Stimulated activated CD8-positive, alpha-beta memory T cell treated with anti-CD3 and anti-CD28 coated beads, Interleukin-2, amount 100 ng/mL, for 48 hours (primary cell): Measurements from ENCODE around the gene TSPAN14.

Experiments used
- DNase-seq, 2 donors: peaks; one replicate each; pipeline ENCODE4 v3.0.0-alpha.2; 2020; ENCODE audit warnings: low read depth in 2 of 2

Gene TSPAN14

DNA sequence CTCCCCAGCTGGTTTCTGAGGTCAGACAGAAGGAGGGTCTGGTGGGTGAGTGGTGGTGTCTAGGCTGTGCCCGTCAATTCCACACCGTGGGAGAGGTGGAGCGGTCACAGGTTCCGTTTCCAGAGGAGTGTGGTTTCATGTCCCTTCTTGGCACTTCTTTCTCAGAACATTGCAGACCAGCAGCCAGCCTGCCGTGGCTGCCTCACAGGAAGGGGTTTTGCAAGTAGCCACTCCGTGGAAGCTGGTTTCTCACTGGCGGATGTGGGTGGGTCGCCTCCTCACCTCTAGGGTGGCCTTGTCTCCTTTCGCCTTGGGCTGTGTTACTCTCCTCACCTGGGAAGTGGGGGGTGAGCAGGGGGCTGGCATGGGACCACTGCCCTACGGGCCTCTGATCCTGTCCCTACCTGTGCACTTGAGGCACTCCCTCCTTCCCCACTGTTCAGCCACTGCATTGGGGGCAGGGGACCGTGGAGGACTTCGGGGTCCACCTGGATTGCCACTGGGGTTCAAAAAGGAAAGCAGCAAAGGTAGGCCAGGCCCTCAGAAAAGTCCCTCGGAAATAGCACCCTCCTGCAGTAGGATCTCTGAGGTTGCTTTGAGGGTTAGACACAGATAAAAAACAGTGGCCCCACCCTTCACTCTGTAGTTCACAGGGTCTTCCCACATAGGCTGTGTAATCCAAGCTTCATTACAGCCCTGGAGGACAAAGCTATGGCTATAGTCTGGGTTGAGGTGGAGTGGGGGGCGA lies 33.9 kb downstream of the TSPAN14 start:
- DNase-seq: peak in 1 of 2 donors; percentile 47

DNA sequence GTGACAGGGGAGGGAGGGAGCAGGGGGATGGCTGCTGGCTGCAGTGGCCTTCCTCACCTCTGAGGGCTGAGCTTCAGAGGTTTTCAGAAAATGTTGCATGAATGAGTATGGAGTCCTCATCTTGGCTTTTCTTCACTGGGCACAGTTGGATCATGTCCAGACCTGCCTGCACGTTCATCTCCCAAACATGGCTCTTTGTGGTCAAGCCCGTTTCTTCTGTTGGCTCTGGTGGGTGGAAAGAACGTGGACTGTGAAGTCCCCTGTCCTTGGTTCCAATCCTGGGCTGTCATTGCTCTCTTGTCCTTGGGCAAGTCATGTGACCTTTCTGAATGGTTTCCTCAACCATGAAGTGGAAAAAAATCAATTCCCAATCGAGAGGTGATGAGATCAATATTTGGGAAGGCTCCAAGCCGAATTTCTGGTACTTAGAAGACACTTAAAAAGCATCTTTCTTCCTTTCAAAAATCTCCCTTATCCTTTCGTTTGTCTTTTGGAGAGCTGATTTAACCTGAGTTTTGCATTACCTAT lies 34.5 kb downstream of the TSPAN14 start:
- no peak for DNase-seq

DNA sequence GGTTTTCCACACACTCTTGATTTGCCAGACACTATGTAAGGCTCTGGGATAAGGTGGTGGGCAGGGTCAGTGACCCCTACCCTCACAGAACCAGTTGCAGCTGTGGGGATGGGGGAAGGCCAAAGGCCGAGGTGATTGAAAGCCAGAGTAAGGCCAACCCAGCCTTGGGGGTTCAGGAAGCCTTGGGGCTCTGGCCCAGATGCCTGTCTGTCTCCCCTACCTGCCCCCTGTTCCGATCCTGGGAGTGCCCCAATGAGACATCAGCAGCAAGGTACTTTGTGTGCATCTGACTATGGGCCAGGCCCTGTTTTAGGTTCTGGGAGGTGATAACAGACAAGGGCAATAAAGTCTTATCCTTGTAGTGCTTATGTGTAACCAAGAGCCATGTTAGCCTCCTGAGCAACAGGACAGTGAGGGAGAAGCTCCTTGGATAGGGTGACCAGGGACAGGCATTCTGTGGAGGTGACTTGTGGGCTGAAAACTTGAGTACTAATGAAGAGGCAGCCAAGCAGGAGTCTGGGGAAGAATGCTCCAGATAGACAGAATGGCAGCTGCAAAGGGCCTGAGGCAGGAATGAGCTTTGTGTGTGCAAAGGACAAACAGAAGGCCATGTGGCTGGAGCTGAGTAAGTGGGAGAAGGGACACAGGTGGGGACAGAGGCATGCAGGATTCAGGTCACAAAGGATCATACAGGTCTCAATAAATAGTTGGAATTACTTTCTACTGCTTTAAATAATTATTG lies 35.4 kb downstream of the TSPAN14 start:
- DNase-seq: no peak

DNA sequence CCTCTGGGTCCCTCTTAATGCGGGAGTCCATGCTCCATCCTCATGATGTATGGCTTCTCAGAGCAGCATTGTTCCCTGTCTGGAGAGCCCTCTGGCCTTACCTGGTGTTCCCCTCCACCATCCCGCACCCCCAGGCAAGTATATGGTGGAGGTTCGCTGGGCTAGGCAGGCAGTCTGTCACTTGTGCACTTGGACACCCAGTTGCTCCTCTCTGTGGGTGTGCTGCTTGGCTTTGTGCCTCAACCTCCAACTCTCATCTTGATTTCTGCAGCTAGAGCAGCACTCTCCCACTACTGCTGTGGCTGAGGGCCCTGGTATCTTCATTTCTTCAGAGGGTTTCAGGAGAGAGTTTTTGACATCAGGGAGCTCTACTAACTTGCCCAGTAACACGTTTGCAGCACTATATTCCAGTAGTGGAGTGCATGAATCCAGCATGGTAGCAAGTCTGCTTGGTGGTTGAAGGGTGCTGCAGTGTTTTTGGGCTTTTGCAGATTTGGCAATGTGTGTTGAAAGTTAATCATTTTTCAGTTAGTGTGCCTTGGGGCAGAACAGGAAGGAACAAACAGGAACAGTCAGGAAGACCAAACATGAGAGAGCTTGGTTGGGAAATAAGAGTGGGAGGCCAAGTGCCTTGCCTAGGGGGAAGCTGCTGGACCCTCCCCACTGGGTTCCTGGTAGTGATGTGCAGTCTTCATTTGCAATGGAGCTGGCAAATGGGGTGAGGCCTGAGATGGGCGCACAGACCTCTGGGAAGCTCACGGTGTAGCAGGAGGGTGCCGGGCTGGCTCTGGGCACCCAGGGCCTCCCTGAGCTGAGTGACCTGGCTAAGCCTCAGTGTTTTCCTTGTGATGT lies 37.4 kb downstream of the TSPAN14 start:
- DNase-seq: no peak

DNA sequence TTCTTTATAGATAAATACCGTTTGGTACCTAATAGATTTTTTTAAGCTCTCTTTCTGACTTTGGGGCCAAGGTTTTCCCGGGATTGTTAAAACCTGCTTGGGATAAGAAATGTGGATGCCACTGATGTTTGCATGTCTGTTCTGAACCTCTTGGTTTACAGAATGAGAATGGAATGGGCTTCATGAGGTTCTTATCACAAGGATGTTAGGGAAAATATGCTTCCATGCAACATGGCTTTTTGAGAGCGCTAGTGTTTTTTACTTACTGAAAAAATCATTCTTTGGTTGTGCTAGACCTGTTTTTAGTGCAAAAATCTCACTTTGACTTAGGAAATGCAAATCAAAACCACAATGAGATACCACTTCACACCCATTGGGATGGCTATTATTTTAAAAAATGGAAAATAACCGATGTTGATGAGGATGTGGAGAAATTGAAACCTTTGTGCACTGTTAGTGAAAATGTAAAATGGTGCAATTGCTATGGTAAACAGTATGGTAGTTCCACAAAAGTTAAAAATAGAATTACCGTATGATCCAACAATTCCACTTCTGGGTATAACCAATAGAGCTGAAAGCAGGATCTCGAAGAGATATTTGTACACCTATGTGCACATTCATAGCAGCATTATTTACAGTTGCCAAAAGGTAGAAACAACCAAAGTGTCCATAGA lies 38.9 kb downstream of the TSPAN14 start:
- no peak for DNase-seq

DNA sequence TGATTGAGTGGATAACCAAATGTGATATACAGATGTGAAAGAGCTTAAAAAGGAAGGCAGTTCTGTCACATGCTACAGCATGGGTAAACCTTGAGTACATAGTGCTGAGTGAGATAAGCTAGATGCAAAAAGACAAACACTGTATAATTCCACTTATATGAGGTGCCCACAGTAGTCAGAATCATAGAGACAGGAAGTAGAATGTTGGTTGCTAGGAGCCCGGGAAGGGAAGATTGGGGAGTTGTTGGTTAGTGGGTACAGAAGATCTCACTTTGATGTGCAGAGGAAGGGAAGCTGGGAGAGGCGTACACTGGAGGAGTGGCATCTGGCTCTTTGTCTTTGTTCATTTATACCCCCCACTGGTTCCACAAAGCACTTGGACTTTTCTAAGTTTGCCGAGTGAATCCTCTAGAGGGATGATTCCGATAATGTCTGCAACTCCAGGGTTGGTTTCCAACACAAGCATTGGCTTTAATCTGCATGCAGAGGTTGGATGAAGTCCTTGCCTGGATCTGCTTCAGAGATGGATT lies 39.5 kb downstream of the TSPAN14 start:
- DNase-seq: no peak

DNA sequence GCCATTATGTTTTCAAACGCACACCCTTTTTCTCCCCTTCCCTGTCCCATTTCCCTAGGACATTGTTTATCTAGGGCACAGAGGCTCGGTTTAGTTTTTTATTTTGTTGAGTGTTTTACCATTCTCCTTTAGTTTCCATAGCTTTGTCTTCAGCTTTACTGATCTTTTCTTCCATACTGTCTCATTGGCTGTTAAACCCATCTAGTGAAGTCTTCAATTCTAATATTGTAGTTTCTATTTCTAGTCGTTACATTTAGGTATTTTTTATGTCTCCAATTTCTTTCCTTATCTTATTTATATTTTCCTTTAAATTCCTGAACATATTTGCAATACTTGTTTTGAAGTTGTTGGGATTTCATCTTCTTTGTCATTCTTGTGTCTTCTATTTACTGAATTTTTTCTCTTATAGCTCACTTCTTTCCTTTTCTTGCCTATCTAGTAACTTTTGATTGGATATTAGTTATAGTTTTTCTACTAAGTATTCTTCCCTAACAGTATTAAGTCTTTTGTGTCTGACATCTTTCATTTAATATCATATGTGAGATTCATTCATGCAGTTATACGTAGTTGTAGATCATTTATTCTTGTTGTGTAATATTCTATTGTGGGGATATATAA lies 42.6 kb downstream of the TSPAN14 start:
- no peak for DNase-seq

DNA sequence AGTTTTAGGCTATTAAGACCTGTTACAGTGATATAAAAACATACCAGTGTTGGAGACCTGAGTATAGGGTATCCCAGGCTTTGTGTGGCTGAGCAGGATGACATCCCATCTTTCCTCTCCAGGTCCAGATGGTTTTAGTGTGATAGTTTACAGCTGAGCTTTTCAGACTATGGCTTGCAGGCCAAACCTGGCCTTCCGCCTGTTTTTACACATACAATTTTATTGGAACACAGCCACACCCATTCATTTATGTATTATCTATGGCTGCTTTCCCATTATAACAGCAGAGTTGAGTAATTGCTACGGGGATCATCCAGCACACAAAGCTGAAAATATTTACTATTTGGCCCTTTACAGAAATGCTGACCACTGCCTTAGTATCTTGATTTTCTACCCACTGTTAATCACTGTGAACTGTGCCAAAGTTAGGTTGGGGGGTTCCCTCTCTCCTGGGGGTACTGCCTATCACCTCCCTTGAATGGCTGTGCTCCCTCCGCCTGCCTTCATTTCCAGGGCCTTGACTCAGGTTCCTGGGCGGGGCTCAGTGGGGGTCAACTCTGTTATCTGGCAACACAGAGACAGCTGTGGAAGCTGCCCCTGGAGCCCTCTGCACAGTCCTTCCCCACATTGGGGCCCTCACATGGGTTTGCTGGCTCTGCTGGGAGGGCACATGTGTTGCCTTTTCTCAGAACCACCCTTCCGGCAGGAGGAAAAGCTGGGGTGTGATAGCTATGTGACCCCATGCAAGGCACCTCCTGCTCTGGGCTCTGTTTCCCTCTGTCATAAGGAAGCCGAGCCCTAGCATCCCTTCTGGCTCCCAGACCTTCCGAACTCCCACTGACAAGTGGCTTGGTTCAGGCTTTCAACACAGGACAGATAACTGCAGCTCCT lies 43.3 kb downstream of the TSPAN14 start:
- DNase-seq: no peak

DNA sequence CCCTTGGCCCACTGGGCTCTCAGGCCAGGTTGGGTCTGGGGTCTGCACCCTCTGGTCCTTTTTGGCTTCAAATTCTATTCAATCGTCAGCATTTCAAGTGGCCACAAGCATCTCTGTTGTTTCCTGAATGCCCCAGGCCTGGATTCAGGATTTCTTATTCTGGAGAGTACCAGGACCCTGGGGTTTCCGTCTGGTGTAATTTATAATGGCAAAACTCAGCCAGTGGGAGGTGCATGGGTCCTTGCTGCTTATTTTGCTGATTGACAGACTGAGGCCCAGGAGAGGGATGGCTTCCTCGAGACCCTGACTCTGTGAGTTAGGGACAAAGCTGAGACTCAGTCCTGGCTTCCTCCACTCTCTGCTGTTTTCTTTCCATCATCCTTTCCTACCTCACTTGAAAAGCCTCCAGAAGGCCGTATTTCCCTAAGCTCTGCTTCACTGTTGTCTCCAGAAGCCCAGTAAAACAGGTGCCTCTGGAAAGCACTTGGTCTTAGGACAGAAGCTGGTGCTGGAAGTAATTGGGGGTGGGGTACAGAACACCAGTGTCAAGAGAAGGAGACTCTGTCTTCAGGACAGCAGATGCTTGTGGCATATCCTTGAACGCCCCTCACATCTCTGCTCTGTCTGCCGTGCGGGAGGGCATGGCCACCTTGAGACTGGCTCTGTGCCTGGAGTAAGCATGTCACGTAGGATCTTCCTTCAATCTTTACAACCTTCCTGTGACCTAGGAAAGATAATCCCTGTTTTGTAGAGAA lies 44.1 kb downstream of the TSPAN14 start:
- no peak for DNase-seq

DNA sequence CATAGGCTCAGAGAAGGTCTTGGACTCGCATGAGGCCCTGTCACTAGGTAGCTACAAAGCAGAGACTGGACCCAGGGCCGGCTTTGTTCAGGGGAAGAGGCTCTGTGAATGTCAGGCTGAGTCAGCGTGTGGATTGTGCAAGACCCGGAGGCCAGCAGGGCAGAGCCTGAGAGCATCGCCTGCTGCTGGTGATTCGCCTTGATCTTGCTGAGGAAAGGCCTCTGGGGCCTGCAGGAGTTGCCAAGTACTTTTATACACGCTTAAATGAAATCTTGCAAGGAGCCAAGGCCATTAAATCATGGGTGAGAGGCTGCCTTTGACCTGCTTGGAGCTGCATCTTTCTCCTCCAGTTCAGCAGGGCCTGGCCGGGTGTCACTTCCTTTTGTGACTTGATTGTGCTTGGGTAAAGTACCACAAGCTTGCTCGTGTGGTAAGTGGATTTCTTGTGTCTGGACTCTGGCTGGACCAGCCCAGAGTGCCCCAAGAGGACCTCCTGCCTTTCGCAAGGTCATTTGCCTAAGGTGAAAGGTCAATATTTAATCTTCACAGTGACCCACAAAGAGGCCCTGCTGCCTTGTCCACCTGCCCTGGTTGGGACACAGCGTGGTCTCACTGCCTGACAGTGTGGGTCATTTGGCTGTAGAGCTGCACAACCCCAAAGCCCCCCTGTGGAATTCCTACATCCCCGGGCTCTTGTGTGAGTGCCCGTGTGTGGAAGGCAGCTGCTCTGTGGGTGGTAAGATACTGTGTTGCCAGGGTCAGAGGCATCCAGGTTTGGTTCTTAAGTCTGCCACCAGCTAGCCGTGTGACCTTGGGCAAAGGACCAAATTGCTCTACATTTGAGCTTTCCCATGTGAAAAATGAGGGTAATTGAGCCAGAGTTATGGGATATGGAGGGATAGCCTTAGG lies 45.0 kb downstream of the TSPAN14 start:
- peak; percentile 56 to 73 for DNase-seq

DNA sequence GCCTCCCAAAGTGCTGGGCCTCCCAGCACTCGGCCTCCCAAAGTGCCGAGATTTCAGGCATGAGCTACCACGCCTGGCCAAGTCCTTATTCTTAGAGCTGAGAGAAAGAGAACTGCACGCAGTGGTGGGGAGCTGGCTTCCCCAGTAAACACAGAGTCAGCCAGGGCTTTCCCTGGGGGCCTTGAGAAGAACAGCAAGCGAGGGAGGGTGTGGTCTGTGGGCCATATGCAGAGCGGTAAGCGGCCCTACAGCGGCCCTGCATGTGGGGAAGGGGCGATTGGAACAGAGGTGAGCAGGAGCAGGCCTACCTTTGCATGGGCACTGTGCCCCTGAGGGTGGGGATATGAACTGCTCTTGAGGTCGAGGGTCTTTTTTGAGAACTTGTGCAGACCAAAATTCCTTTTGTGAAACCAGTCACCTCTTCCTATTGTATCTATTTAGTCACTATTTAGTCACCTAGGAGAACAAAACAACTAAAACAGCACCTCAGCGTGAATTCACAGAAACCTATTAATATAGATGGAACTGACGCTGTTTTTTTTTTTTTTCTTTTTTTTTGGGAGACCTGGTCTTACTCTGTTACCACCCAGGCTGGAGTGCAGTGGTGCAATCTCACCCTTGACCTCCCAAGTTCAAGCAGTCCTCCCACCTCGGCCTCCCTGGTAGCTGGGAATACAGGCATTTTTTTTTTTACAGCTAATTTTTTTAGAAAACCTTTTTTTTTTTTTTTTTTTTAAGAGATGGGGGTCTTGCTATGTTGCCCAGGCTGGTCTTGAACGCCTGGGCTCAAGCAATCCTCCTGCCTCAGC lies 46.7 kb downstream of the TSPAN14 start:
- peak in 1 of 2 donors; percentile 48 for DNase-seq

DNA sequence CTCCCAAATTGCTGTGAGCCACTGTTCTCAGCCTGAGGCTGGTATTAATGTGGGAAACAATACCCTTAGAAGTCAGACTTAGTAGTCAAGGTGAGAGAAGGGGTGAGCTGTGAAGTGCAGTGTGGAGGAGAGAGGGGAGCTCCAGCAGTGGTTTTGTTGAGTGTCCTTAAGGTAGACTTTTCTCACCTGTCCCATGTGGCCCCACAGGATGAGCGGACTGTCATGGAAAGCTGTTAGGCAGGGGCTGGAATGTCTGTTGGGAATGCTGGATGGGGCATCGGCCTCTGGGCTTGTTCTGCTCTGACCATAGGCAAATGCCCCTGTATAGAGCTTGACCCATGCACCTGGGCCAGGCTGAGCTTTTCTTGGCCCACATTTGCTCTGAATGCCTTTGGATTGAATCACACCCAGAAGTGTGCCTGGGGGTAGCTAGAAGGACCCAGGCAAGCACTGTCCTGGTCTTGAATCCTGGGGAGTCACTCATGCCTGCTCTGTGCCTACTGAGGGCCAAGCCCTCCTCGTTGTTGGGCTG lies 47.3 kb downstream of the TSPAN14 start:
- no peak for DNase-seq

DNA sequence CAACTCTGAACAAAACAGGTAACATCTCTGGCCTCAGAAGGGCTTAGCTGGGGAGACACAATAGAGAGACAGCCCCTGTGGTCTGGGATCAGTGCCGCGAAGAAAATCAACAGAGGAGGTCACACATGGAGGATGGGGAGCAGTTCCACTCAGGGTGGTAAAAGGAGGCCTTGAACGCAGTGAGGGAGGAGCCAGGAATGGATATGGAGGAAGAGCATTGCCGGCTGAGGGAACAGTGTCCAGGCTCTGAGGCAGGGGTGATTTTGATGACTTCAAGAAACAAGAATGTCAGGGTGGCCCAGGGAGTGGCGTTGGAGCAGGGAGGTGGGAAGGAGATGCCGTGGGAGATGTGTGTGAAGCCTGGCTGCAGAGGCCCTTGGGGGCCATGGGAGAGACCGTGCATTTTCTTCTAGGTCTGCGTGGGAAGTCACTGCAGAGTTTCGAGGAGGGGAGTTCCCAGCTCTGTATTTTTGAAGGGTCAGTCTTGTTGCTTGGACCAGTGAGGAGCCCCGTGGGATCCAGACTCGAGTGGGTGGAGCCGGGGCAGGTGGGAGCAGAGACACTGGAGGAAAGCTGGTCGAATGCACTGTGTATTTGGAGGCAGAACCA lies 47.9 kb downstream of the TSPAN14 start:
- no peak for DNase-seq

DNA sequence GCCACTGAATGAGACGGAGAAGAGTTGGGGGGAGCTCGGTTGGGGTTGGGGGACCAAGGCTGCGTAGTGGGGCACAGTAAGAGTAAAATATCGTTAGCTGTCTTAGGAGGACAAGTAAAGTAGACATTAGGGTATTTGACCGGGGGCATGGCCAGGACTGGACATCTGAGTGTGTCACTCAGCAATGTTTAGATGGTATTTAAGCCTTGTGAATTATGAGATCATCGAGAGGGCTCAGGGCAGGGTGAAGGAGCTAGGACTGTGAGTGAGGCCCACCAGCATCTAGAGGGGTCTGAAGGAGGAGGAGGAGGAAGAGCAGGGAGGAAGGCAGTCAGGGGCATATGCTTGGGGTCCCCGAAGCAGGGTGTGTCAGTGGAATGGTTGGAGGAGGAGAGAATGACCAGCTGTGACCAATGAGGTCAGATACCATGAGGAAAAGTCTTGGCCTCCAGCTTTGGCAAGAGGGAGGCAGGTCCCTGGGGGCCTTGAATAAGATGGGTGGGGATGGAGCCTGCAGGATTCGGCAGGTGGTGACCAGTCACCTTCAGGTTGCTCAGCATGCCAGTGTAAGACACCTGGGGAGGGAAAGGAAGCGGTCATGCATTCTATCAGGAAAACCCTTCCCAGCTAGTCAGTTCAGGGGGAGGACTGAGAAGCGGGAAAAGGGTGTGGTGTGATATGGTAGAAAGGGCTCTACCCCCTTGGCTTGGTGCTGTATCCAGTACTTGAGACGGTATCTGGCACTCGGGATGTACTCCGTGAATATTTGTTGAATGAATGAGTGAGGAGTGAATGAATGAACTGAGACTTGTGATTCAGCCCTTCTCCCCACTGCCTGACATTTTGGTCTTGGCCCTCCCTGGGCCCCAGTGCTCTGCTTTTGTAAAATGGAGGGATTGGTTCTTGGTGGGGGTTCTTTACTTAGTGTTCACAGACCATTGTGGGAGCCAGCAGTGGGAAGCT lies 48.8 kb downstream of the TSPAN14 start:
- no peak for DNase-seq

DNA sequence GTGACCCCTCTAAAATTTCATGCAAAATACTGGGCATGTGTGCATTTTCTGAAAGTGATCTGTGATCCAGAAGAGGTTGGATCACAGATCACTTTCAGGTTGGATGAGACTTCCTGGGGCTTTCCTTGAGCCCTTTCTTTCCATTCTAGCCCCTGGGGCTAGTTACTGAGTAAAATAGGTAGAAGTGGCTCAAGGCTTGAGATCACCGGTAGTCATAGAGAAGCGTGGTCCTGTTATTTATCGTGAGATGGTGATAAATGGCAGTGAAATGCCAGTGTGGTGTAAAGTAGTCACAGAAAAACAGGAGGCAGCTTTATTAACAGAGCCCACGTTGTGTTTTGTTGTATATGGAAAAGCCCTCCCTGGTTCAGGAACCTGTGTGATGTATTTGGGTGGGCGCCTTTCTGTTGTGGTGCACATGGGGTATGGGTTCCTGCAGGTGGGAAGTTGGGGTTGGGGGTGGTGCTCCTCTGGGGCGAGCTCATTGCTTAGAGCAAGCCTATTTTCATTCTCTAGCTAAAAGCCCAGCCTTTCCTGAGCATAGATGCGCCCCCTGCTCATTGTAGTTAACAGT lies 49.6 kb downstream of the TSPAN14 start:
- DNase-seq: no peak
